Stimulated activated CD4-positive, alpha-beta T cell treated with anti-CD3 and anti-CD28 coated beads, Interleukin-15, amount 100 ng/mL, for 24 hours (primary cell): ENCODE data around the gene SYT14.
"Not testable (repeated sequence)": the region's sequence is repeated elsewhere in the genome, so short reads cannot be mapped to it uniquely, and the experiment has no call there.

Experiments
- DNase-seq: peaks from one replicate; pipeline ENCODE4 v3.0.0-alpha.2; 2020

The SYT14 gene

DNA sequence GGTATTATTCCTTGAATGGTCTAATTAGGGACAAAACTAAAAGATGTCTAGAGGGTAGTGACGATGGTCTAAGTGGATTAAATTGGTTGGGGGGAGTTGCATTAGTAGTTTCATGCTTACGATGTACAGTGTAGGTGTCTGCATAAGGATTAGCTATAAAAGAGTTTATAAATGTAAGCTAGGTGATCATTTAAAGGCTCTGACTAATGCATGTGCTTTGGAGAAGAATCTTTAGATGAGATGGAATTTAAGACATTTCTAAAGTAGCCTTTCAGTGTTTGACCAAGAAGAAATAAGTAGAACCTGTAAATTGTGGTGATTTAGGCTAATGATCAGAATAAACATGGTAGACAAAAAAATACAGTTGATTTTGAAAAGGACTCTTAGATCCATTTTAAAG, 7.4 kb downstream of the SYT14 start:
- DNase-seq = no peak

DNA sequence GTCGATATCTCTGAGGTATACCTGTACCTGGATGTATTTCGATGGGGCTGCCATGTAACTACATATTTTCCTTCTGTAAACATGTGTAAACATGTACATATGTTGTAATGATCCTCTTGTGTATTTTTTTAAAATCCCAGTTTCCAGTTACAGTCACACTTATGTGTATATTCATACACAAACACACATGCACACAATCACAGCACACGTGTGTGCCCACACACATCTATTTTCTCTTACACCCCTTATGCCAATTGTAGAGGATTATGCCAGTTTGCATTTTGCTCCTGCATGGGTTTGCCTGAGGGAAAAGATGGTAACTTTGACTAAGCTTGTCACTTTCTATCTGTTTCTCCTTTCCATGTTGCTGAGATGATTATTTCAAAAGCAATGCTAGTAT, 10.1 kb downstream of the SYT14 start:
- no peak for DNase-seq

DNA sequence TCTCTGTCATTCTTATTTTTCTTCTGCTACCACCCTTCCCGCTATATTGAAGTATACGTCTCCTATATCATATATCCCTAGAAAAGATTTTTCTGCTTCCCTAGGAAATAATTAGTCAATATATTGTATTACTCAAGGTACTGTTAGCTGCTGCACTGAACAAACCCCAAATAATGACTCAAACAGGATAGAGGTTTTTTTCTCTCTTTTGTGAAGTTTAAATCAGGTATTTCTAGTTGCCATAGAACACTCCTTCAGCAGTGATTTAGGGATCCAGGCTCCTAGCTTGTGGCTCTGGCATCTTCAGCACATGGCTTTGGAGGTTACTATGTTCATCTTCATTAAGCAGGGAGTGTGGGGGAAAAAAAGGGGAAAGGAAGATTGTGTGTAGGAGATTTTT, 18.1 kb downstream of the SYT14 start:
- DNase-seq = no peak

DNA sequence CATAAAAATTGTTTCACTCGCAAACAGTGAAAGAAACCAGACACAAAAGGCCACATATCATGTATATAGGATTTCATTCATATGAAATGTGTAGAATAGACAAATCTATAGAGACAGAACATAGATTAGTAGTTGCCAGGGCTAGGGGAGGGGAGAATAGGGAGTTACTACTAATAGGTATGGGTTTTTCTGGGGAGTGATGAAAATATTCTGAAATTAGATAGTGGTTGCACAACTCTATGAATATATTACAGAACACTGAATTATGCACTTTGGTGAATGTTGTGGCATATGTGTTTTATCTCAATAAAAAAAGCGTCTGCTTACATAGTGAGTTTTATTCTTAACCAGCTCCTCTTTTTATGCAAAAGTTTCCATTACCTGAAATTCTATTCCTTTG, 21.6 kb downstream of the SYT14 start:
- DNase-seq = no peak

GRCh38 chr1:209960926-209961325, 22.9 kb downstream of the SYT14 start:
- no peak for DNase-seq

GRCh38 chr1:209962388-209962787, 24.4 kb downstream of the SYT14 start:
- no peak for DNase-seq

DNA sequence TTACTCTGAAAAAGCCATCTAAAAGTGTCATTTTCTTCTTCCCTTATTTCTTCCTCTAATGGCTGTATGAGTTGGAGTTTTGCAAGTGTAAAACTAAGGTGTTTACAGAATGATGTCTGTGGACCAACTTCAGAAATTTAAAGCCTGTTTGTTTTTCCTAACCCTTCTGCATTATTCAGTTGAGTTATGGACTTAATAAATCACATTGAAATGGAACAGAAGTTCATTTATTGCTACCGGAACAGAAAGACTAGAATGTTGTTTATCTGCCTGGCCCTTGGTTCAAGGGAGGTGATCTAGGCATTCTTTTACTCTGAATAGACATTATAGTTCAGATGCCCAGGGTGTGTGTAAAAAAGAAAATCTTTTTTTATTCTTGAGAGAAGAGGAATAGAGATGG, 24.8 kb downstream of the SYT14 start:
- DNase-seq = no peak

- no peak for DNase-seq
Observed at GRCh38 chr1:209965996-209966395, 28.0 kb downstream of the SYT14 start.

DNA sequence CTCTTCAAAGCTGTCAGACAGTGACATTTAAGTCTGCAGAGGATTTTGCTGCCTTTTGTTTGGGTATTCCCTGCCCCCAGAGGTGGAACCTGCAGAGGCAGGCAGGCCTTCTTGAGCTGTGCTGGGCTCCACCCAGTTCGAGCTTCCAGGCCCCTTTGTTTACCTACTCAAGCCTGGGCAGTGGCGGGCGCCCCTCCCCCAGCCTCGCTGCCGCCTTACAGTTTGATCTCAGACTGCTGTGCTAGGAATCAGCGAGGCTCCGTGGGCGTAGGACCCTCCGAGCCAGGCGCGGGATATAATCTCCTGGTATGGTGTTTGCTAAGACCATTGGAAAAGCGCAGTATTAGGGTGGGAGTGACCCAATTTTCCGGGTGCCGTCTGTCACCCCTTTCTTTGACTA, 40.7 kb downstream of the SYT14 start:
- not testable (repeated sequence) for DNase-seq

DNA sequence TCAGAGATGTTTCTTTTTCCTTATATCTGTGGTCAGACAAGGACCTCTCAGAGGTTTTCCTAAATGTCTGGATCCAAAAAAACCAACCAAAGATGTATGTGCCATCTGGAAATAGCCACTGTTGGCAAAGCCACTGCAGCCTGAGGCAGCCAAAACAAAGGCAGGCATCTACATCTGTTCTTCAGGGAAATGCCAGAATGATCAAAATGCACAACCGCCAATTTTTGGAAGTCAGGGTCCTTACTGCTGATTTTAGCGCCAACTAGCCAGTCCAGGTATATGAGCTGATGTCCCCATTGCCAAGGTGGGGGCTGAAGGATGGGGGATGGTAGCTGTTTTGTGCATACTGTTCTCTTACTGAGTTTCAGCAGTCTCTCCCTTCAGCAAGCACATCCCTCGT, 45.9 kb downstream of the SYT14 start:
- DNase-seq = no peak

DNA sequence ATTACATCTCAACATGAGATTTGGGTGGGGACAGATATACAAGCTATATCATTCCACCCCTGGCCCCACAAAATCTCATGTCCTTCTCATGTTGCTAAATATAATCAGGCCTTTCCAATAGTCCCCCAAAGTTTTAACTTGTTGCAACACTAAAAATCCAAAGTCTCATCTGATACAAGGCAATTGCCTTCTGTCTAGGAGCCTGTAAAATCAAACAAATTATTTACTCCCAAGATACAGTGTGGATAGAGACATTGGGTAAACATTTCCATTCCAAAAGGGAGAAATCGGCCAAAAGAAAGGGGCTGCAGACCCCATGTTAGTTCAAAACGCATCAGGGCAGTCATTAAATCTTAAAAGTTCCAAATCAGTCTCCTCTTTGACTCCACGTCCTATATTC, 47.0 kb downstream of the SYT14 start:
- no peak for DNase-seq

DNA sequence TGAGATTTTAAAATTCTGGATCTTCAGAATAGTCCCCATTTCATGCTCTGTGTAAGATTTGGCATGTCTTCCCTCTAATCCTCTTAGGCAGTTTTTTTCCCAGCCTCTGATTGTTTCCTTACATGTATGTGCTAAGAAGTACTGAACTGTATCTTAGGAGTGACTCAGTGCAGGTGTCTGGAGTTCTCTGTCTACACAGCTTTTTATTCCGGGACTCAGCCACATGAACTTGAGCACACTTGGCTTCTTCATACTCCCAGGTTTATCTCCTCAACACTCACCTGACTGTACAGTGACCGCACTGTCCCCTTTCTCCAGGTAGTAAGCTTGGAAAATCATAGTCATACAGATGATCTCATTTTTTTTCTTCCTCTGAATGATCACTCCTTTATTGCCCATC, 50.7 kb downstream of the SYT14 start:
- no peak for DNase-seq

GRCh38 chr1:209989525-209989924, 51.5 kb downstream of the SYT14 start:
- no peak for DNase-seq

- no peak for DNase-seq
Observed at GRCh38 chr1:209993061-209993830, 55.2 kb downstream of the SYT14 start.

DNA sequence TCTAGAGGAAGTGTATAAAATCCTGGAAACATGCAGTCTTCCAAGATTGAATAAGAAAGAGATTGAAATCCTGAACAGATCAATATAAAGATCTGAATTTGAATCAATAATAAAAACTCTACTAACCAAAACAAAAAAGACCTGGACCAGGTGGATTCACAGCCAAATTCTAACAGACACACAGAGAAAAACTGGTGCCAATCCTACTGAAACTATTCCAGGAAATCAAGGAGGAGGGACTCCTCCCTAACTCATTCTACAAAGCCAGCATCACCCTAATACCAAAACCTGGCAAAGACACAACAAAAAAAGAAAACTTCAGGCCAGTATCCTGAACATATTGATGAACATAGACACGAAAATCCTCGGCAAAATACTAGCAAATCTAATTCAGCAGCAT, 58.3 kb downstream of the SYT14 start:
- no peak for DNase-seq

GRCh38 chr1:209999005-209999404, 61.0 kb downstream of the SYT14 start:
- no peak for DNase-seq

GRCh38 chr1:210001751-210002150, 63.7 kb downstream of the SYT14 start:
- no peak for DNase-seq

DNA sequence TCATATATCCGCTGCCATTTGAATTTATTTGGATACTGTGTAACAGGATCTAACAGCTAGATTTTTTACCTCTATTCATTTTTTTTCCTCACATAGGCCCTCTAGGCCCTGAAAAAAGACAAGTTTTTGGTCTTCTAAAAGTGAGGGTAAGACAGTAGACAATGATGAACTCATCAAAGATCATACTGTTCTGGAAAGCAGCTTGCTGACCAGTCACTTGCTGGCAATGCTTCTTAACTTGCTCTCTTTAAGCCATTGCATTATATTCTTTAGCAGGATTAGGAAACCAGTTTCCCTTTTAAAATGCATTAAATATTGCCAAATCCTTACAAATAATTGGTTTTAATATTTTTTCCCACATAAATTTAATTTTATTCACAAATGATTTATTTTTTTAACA, 65.5 kb downstream of the SYT14 start:
- DNase-seq = no peak

DNA sequence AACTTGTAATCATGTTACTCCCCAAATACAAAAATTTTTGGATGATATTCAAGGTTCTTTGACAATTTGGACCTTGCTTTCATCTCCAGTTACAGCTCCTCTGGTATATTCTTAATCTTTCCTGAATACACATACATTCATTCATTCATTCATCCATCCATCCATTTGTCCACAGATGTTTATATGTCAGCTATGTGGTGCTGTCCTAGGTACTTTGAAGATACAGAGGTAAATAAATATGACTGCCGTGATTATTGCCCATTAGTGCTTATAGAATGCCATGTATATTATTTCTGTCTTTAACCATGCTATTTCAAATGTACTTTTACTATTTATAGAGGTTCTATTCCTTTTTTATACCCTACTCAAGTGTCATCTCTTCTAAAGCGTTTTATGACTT, 72.1 kb downstream of the SYT14 start:
- DNase-seq = no peak

- DNase-seq = no peak
Observed at GRCh38 chr1:210021145-210021860, 83.3 kb downstream of the SYT14 start.

DNA sequence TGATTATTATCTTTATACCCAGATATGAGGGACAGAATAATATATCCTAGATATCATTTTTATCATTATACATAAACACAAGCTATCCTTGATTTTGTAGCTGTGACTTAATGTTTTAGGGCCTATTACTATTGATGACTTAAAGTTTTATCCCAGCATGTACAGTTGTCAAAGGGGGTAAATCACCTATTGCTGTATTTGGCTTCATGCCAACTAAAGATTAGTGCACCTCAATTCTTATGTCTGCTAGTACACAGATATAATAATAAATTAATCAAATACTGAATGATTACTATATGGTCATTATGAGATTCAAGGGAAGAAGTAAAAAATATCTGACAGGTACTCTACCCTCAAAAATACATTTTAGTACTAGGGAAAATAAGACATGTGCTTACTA, 84.0 kb downstream of the SYT14 start:
- no peak for DNase-seq

GRCh38 chr1:210024282-210024681, 86.3 kb downstream of the SYT14 start:
- no peak for DNase-seq

GRCh38 chr1:210024996-210025395, 87.0 kb downstream of the SYT14 start:
- DNase-seq = no peak

- DNase-seq = no peak
Observed at GRCh38 chr1:210025870-210026269, 87.9 kb downstream of the SYT14 start.

DNA sequence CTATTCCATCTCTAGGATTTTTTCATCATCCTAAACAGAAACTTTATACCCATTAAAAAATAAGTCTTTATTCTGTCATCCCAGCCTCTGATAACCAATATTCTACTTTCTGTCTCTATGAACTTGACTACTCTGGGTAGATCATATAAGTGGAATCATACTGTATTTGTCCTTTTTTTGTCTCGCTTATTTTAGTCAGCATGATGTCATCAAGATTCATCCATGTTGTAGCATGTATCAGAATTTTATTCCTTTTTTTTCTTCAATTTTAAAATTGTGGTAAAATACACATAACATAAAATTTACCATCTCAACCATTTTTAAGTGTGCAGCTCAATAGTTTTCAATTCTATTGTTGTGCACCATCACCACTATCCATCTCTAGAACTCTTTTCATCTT, 90.0 kb downstream of the SYT14 start:
- no peak for DNase-seq
